KMS-11 (cell line): ENCODE results near the gene SKA3.

Source experiments
- H2AFZ ChIP-seq: fragments of 200-600 bp; sonication (generic); 2 replicates; pipeline ENCODE4 v1.6.1; 2016; ENCODE audit warnings: antibody characterized with exemption, mixed run types, low read depth
- H3K27ac ChIP-seq: fragments of 200-600 bp; sonication (generic); 2 replicates; pipeline ENCODE4 v1.6.1; 2016; ENCODE audit warnings: mild to moderate bottlenecking, mixed run types
- H3K27me3 ChIP-seq: fragments of 200-600 bp; sonication (generic); 2 replicates; pipeline ENCODE4 v1.6.1; 2017; ENCODE audit warnings: mild to moderate bottlenecking, low read depth, mixed run types, moderate library complexity; ENCODE audit not compliant: insufficient read depth
- H3K36me3 ChIP-seq: fragments of 200-600 bp; sonication (generic); 2 replicates; pipeline ENCODE4 v1.6.1; 2017; ENCODE audit warnings: mild to moderate bottlenecking, mixed run types; ENCODE audit not compliant: insufficient read depth
- H3K4me1 ChIP-seq: fragments of 200-600 bp; sonication (generic); 2 replicates; pipeline ENCODE4 v1.6.1; 2016; ENCODE audit warnings: mild to moderate bottlenecking, low read depth, mixed run types; ENCODE audit not compliant: poor library complexity, severe bottlenecking
- H3K4me2 ChIP-seq: fragments of 200-600 bp; sonication (generic); 2 replicates; pipeline ENCODE4 v1.7.0; 2016; ENCODE audit warnings: mild to moderate bottlenecking, mixed run types
- H3K4me3 ChIP-seq: fragments of 200-600 bp; sonication (generic); IDR thresholded peaks from 2 replicates; pipeline ENCODE4 v1.6.1; 2017; ENCODE audit warnings: low read depth, low read length, mixed read lengths; ENCODE audit not compliant: insufficient read depth
- H3K79me2 ChIP-seq: fragments of 200-600 bp; sonication (generic); 2 replicates; pipeline ENCODE4 v1.6.1; 2016; ENCODE audit warnings: low read depth, mixed run types; ENCODE audit not compliant: insufficient read depth
- H3K9ac ChIP-seq: fragments of 200-600 bp; sonication (generic); 2 replicates; pipeline ENCODE4 v1.6.1; 2016; ENCODE audit warnings: mild to moderate bottlenecking, mixed run types
- H4K20me1 ChIP-seq: fragments of 200-600 bp; sonication (generic); 2 replicates; pipeline ENCODE4 v1.6.1; 2016; ENCODE audit warnings: mild to moderate bottlenecking, mixed run types; ENCODE audit not compliant: insufficient read depth
- TF ChIP-seq, protein P1 (sequence below): fragments of 200-600 bp; sonication (generic); conservative IDR thresholded peaks from 2 replicates; pipeline ENCODE4 v1.6.1; 2017; ENCODE audit warnings: low read depth, mild to moderate bottlenecking, antibody characterized with exemption, low read length, moderate library complexity, mixed read lengths

Gene SKA3

DNA sequence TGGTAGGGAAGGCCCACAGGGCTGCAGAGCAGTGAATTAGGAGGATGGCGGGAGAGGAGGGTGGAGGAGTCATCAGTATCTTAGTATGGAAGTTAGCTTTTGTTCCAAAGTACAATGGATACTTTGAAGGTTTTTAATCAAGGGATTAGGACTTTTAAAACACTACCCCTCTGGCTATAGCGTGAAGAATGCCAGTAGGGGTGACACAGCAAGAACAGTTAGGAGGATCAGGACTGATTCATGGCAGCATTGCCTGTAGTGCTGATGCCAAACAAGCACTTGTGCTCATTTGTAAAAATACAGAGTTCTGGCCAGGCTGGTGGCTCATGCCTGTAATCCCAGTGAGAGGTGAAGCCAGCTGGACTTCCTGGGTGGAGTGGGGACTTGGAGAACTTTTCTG, 46.2 kb downstream of the SKA3 start:
- H3K4me3 ChIP-seq, result no peak overlapping the region
- no peaks in the 10 kb centered on the region for H4K20me1 ChIP-seq
- no peaks in the 10 kb centered on the region for H3K36me3 ChIP-seq
- TF ChIP-seq, protein P1, sequence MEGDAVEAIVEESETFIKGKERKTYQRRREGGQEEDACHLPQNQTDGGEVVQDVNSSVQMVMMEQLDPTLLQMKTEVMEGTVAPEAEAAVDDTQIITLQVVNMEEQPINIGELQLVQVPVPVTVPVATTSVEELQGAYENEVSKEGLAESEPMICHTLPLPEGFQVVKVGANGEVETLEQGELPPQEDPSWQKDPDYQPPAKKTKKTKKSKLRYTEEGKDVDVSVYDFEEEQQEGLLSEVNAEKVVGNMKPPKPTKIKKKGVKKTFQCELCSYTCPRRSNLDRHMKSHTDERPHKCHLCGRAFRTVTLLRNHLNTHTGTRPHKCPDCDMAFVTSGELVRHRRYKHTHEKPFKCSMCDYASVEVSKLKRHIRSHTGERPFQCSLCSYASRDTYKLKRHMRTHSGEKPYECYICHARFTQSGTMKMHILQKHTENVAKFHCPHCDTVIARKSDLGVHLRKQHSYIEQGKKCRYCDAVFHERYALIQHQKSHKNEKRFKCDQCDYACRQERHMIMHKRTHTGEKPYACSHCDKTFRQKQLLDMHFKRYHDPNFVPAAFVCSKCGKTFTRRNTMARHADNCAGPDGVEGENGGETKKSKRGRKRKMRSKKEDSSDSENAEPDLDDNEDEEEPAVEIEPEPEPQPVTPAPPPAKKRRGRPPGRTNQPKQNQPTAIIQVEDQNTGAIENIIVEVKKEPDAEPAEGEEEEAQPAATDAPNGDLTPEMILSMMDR, result no peak
- no peaks in the 10 kb centered on the region for H3K79me2 ChIP-seq
- H3K4me1 ChIP-seq, result no peaks in the 10 kb centered on the region
- no peak overlapping the region for H3K27ac ChIP-seq
- H3K27me3 ChIP-seq, result no peaks in the 10 kb centered on the region
- H2AFZ ChIP-seq, result no peak overlapping the region
- no peak overlapping the region for H3K9ac ChIP-seq
- H3K4me2 ChIP-seq, result no peak overlapping the region

DNA sequence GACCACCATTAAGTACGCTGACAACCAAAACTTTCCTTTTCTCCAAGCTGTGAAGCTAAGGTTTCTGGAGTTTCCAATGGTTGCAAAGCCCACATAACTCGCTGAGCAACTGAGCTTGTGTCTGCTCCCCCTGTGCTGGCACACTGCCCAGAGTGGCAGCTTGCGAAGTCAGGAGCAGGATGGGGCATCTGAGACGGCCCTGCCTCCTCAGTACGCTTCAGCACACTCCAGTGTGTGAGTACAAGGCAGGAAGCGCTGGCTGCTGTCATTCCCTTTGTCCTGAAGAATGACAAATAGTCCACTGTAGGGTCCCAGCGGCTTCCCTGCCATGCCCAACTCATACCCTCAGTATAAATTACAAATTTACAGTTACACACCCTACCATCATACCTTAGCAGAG, 51.5 kb downstream of the SKA3 start:
- Histone ChIP-seq H3K79me2 (no peaks in the 10 kb centered on the region), H3K27ac (no peak overlapping the region), H3K27me3 (no peaks in the 10 kb centered on the region), H3K9ac (no peak overlapping the region), H2AFZ (no peak overlapping the region), H3K4me1 (no peaks in the 10 kb centered on the region), H4K20me1 (no peaks in the 10 kb centered on the region), H3K4me3 (no peak overlapping the region), H3K4me2 (no peak overlapping the region), H3K36me3 (no peaks in the 10 kb centered on the region)
- TF ChIP-seq, protein P1, result no peak

DNA sequence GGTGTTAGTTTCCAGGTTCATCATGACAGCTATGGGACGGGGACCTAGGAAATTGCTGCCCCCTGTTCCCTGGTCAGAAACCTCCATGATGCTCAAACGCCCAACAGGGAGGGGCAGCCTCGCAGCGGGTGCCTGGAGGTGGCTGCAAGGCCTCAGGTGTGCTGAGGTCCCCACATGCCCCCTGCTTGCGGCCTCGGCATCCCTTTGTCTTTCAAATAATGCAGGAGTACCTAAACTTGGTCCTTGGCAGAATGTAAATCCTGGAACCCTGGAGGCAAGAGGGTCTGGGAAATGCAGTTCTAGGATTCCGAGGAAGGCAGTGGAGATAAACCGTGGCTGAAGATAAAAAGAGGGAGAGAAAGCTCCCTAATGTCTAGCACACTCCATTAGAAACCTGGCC, 52.4 kb downstream of the SKA3 start:
- no peaks in the 10 kb centered on the region for H3K4me1 ChIP-seq
- H3K79me2 ChIP-seq, result no peaks in the 10 kb centered on the region
- TF ChIP-seq, protein P1, result no peak
- no peaks in the 10 kb centered on the region for H4K20me1 ChIP-seq
- H2AFZ ChIP-seq, result no peak overlapping the region
- no peak overlapping the region for H3K4me3 ChIP-seq
- no peak overlapping the region for H3K4me2 ChIP-seq
- H3K27ac ChIP-seq, result no peak overlapping the region
- no peak overlapping the region for H3K9ac ChIP-seq
- H3K27me3 ChIP-seq, result no peaks in the 10 kb centered on the region
- no peaks in the 10 kb centered on the region for H3K36me3 ChIP-seq

DNA sequence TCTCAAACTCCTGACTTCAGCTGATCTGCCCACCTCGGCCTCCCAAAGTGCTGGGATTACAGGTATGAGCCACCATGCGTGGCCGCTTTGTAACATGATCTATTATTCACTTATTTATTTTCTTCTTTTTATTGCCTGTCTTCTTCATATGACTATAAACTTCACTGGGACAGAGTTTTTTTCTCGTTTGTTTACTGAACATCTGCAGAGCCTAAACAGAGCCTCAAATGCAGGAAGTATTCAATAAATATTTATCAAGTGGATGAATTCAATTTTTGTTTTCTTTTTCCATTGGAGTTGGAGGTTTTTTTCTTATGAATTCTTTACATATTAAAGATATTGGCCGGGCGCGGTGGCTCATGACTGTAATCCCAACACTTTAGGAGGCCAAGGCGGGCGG, 54.7 kb downstream of the SKA3 start:
- Histone ChIP-seq H3K27me3 (no peaks in the 10 kb centered on the region), H3K36me3 (no peaks in the 10 kb centered on the region), H3K9ac (no peak overlapping the region), H3K4me2 (no peak overlapping the region), H2AFZ (no peak overlapping the region), H3K27ac (no peak overlapping the region), H3K79me2 (no peaks in the 10 kb centered on the region), H4K20me1 (no peaks in the 10 kb centered on the region), H3K4me3 (no peak overlapping the region), H3K4me1 (no peaks in the 10 kb centered on the region)
- TF ChIP-seq, protein P1, result no peak

DNA sequence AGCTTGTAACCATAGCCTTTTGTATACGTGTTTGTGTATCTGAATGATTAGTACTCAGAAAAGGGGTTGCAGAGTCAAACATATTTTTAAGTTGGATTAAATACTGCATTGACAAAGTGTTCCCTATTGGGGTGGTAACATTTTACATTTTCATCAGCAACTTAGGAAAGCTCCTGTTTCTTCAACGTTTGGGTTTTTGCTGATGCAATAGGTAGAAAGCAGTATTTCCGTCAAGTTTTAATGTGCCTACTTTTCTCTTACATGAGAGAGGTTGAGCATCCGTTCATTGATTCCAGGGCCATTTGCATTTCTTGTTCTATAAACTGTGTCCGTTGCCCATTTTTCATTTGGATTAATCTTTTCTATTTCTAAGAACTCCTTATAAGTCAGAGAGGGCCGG, 56.2 kb downstream of the SKA3 start:
- TF ChIP-seq, protein P1, result no peak
- Histone ChIP-seq H3K4me2 (no peak overlapping the region), H3K4me3 (no peak overlapping the region), H3K27me3 (no peaks in the 10 kb centered on the region), H2AFZ (no peak overlapping the region), H4K20me1 (no peaks in the 10 kb centered on the region), H3K9ac (no peak overlapping the region), H3K4me1 (no peaks in the 10 kb centered on the region), H3K79me2 (no peaks in the 10 kb centered on the region), H3K27ac (no peak overlapping the region), H3K36me3 (no peaks in the 10 kb centered on the region)
